GM12878 (cell line): ENCODE results near the gene FCHSD2. TPM values are rescaled to one million over a fixed set of nuclear protein-coding genes. Genes with fewer than 3 reads are reported as not detected.

Source experiments
- ATAC-seq: fragments of 200-7000 bp; cut with Tn5 transposase; 3 replicates; pipeline ENCODE4 v1.9.1; 2020; ENCODE audit warnings: mild to moderate bottlenecking, moderate library complexity
- BruUV-seq: library from RNA; stranded (reverse); fragments of 400-500 nt; replicated peaks from 2 replicates; lab custom pipeline; 2021; lab: Mats Ljungman, UMichigan
- CTCF ChIA-PET: fragments of 300-600 bp; sonication (Branson Sonifier 250); formaldehyde crosslinking; extraction: SDS; loops from one replicate; lab custom pipeline; 2021; ENCODE audit warnings: inconsistent platforms; lab: Yijun Ruan, JAX
- POLR2A ChIA-PET: fragments of 350-600 bp; formaldehyde crosslinking; extraction: SDS; loops from one replicate; lab custom pipeline; 2021; ENCODE audit warnings: inconsistent platforms; lab: Charles Lee
- RAD21 ChIA-PET: fragments of 300-600 bp; sonication (Branson Sonifier 250); formaldehyde crosslinking; loops from one replicate; lab custom pipeline; 2023; ENCODE audit warnings: antibody characterized with exemption; ENCODE audit not compliant: unreplicated experiment; lab: Charles Lee
- SMC1A ChIA-PET: fragments of 300-600 bp; sonication (Branson Sonifier 250); formaldehyde crosslinking; loops from one replicate; lab custom pipeline; 2023; ENCODE audit not compliant: unreplicated experiment, uncharacterized antibody; lab: Charles Lee
- DNase-seq: peaks from one replicate; pipeline ENCODE4 v3.0.0-alpha.2; 2011; ENCODE audit warnings: low read depth, low spot score
- FAIRE-seq: peaks from 3 replicates; lab custom pipeline; 2011; peaks lifted over from hg19 to GRCh38; lab: Jason Lieb, UNC
- H2AFZ ChIP-seq: 2 replicates; pipeline ENCODE4 v1.6.0; 2011; ENCODE audit warnings: low read depth, low read length, control low read depth; ENCODE audit not compliant: control insufficient read depth
- H3K27ac ChIP-seq: 2 replicates; pipeline ENCODE4 v1.5.1; 2011; ENCODE audit warnings: control low read depth; ENCODE audit not compliant: control insufficient read depth, insufficient read depth
- H3K27me3 ChIP-seq, 2 experiments: replicated peaks in 1 of 2; 2 replicates each; pipeline versions ENCODE4 v1.6.0 to v1.6.1; 2011; ENCODE audit warnings: low read length in 1 of 2; ENCODE audit not compliant: control insufficient read depth in 2 of 2, insufficient read depth in 2 of 2
- H3K36me3 ChIP-seq, 2 experiments: 2 replicates each; pipeline ENCODE4 v1.5.1; 2011; ENCODE audit warnings: low read length in 1 of 2; ENCODE audit not compliant: control insufficient read depth in 2 of 2, insufficient read depth in 2 of 2
- H3K4me1 ChIP-seq: 2 replicates; pipeline ENCODE4 v1.6.1; 2011; ENCODE audit warnings: mild to moderate bottlenecking, low read length, moderate library complexity, mixed read lengths; ENCODE audit not compliant: control insufficient read depth, insufficient read depth
- H3K4me2 ChIP-seq: 2 replicates; pipeline ENCODE4 v1.6.0; 2011; ENCODE audit warnings: control low read depth; ENCODE audit not compliant: control insufficient read depth, insufficient read depth
- H3K4me3 ChIP-seq: fragments of 200-600 bp; sonication (generic); 2 replicates; pipeline ENCODE4 v1.5.1; 2016
- H3K79me2 ChIP-seq: 2 replicates; pipeline ENCODE4 v1.6.0; 2011; ENCODE audit warnings: low read length; ENCODE audit not compliant: control insufficient read depth, insufficient read depth
- H3K9ac ChIP-seq: 2 replicates; pipeline ENCODE4 v1.8.0; 2011; ENCODE audit warnings: low read length, control low read depth, mixed read lengths; ENCODE audit not compliant: control insufficient read depth, insufficient read depth
- H3K9me3 ChIP-seq: replicated peaks from 3 replicates; pipeline ENCODE4 v1.5.1; 2011; ENCODE audit warnings: mild to moderate bottlenecking, low read length; ENCODE audit not compliant: control insufficient read depth, insufficient read depth
- H4K20me1 ChIP-seq: 2 replicates; pipeline ENCODE4 v1.6.0; 2011; ENCODE audit not compliant: control insufficient read depth, insufficient read depth
- CBFB ChIP-seq: IDR thresholded peaks from 2 replicates; pipeline ENCODE4 v1.6.1; 2016; ENCODE audit warnings: antibody characterized with exemption, low read depth
- WGBS: methylation state at CpG from one replicate; pipeline ENCODE4 v1.1.6; 2016; ENCODE audit warnings: low lambda C conversion rate; ENCODE audit not compliant: insufficient replicate concordance, insufficient coverage; ENCODE audit errors: missing lambda C conversion rate; 5-methylcytosine and 5-hydroxymethylcytosine counted together
- in situ Hi-C: fragments of 300-500 bp; cut with MboI; formaldehyde crosslinking; loops from 9 replicates; pipeline ENCODE4 v1.14.3; 2018; ENCODE audit warnings: mixed read lengths
- intact Hi-C: fragments of 100-400 bp; cut with micrococcal nuclease; formaldehyde crosslinking; loops from one replicate; pipeline ENCODE4 v1.14.2; 2022; ENCODE audit not compliant: unreplicated experiment
- polyA plus RNA-seq, 11 experiments: library from polyadenylated mRNA; depleted of rRNA in 4 of 11; unstranded in 6 of 11; stranded (reverse) in 5 of 11; fragments of >200 nt; fragmentation: Nextera tagmentation in 4 of 11; fragmentation: Illumina TruSeq in 1 of 11; extraction: Ambion mirVana in 4 of 11; extraction: Trizol in 1 of 11; gene quantifications; 1 replicate in 1 of 11; 2 replicates in 10 of 11; pipeline versions ENCODE4 v1.2.1 to v1.2.3, GENCODE V29; 2011 to 2016; ENCODE audit warnings: inconsistent platforms in 2 of 11, missing spikeins in 2 of 11, low read depth in 1 of 11
- total RNA-seq, 4 experiments: library from RNA; depleted of rRNA in 3 of 4; stranded (reverse); fragments of >200 nt in 3 of 4; fragmentation: Illumina TruSeq in 1 of 4; extraction: Trizol in 1 of 4; gene quantifications; 2 replicates each; pipeline versions ENCODE4 v1.2.1 to v1.2.3, GENCODE V29; 2013 to 2021
- TF ChIP-seq, protein P1 (sequence below): IDR thresholded peaks from 2 replicates; pipeline ENCODE4 v1.6.1; 2012; ENCODE audit warnings: mild to moderate bottlenecking, low read depth, low read length

FCHSD2 gene
- total and polyA plus RNA-seq, 10 of the 15 experiments (the other 5 are each of a cell fraction or from before 2014, with no cell fraction given), result 13.2 to 89.8 (median 47.8) TPM

DNA sequence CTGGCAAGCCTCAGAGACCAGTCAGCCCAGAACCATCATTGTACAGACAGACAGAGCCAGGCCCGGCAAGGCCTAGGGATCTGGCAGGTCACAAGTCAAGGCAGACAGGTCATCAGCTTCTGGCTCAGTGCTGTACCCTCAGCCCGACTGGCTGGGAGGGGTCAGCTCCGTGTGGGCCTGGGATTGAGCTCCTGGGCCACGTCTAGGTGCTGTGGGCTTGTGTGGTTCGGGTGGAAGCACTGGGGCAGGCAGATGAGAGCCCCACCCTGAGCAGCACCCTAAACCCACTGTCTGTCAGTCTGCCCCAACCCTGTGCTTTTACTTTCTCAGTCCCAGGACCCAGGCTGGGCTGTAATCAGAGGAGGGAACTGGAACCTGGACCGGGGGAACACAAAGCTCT, 49.0 kb upstream of the FCHSD2 start:
- H3K9me3 ChIP-seq, result no peaks in the 10 kb centered on the region
- peaks cover 45% of the 10 kb centered on the region for H3K4me1 ChIP-seq
- 79% methylated on average over 6 of the region's 6 CpGs for WGBS
- RAD21 ChIA-PET, result interaction anchor here (1.1 to 1.2 kb wide), 2 partner anchors 14 to 98 kb away, joined by 3 read pairs; no protein-coding TSS in a partner anchor
- in situ Hi-C loops, result loop anchor here (25.0 kb wide), 1 partner anchor 354 kb away; no protein-coding TSS in a partner anchor
- no peaks in the 10 kb centered on the region for H3K27me3 ChIP-seq
- no peak overlapping the region for H3K4me3 ChIP-seq
- FAIRE-seq (no peak), ATAC-seq (no peak), DNase-seq (no peak)
- H3K36me3 ChIP-seq, result no peaks in the 10 kb centered on the region
- CTCF ChIA-PET, result interaction anchor here (0.6 to 2.1 kb wide), 5 partner anchors 45 to 326 kb away, joined by 3 to 6 read pairs (median 3); no protein-coding TSS in a partner anchor
- POLR2A ChIA-PET, result interaction anchor here (1.0 kb wide), 1 partner anchor 71 kb away, joined by 3 read pairs; no protein-coding TSS in a partner anchor
- H3K27ac ChIP-seq, result no peak overlapping the region
- no peak overlapping the region for H3K4me2 ChIP-seq
- H4K20me1 ChIP-seq, result no peaks in the 10 kb centered on the region
- H3K9ac ChIP-seq, result no peak overlapping the region
- intact Hi-C loops, result no loop called here
- SMC1A ChIA-PET, result interaction anchor here (0.9 to 10.1 kb wide), 2 partner anchors 47 to 97 kb away, joined by 3 to 188 read pairs; no protein-coding TSS in a partner anchor
- BruUV-seq, result no TSS peak
- H2AFZ ChIP-seq, result no peak overlapping the region
- H3K79me2 ChIP-seq, result no peaks in the 10 kb centered on the region
- TF ChIP-seq, protein P1, sequence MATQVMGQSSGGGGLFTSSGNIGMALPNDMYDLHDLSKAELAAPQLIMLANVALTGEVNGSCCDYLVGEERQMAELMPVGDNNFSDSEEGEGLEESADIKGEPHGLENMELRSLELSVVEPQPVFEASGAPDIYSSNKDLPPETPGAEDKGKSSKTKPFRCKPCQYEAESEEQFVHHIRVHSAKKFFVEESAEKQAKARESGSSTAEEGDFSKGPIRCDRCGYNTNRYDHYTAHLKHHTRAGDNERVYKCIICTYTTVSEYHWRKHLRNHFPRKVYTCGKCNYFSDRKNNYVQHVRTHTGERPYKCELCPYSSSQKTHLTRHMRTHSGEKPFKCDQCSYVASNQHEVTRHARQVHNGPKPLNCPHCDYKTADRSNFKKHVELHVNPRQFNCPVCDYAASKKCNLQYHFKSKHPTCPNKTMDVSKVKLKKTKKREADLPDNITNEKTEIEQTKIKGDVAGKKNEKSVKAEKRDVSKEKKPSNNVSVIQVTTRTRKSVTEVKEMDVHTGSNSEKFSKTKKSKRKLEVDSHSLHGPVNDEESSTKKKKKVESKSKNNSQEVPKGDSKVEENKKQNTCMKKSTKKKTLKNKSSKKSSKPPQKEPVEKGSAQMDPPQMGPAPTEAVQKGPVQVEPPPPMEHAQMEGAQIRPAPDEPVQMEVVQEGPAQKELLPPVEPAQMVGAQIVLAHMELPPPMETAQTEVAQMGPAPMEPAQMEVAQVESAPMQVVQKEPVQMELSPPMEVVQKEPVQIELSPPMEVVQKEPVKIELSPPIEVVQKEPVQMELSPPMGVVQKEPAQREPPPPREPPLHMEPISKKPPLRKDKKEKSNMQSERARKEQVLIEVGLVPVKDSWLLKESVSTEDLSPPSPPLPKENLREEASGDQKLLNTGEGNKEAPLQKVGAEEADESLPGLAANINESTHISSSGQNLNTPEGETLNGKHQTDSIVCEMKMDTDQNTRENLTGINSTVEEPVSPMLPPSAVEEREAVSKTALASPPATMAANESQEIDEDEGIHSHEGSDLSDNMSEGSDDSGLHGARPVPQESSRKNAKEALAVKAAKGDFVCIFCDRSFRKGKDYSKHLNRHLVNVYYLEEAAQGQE, result no peak
- TF ChIP-seq CBFB, result no peak
